WTC11 (cell line): ENCODE results near the gene ITSN1. TPM values are rescaled to one million over a fixed set of nuclear protein-coding genes. Genes with fewer than 3 reads are reported as not detected.

Source experiments
- ATAC-seq: fragments of 200-7000 bp; cut with Tn5 transposase; 2 replicates; pipeline ENCODE4 v1.10.0; 2021; ENCODE audit warnings: mild to moderate bottlenecking, moderate library complexity
- CTCF ChIA-PET: fragments of 300-600 bp; sonication (Branson Sonifier 250); formaldehyde crosslinking; loops from one replicate; lab custom pipeline; 2021; ENCODE audit warnings: antibody characterized with exemption; lab: Charles Lee
- POLR2A ChIA-PET: fragments of 350-600 bp; sonication (Branson Sonifier 250); formaldehyde crosslinking; loops from one replicate; lab custom pipeline; 2021; ENCODE audit warnings: antibody characterized with exemption; lab: Charles Lee
- DNase-seq: peaks from one replicate; pipeline ENCODE4 v3.0.0; 2021; ENCODE audit warnings: low spot score
- H3K27ac Mint-ChIP-seq: 2 replicates; pipeline ENCODE4 v1.8.0; 2021; ENCODE audit warnings: mixed read lengths
- H3K27me3 Mint-ChIP-seq: 2 replicates; pipeline ENCODE4 v1.8.0; 2021; ENCODE audit warnings: low read depth, mild to moderate bottlenecking, moderate library complexity, mixed read lengths
- H3K36me3 Mint-ChIP-seq: 2 replicates; pipeline ENCODE4 v1.8.0; 2021; ENCODE audit warnings: mixed read lengths
- H3K4me1 Mint-ChIP-seq: 2 replicates; pipeline ENCODE4 v1.8.0; 2022; ENCODE audit warnings: mixed read lengths
- H3K4me3 Mint-ChIP-seq: 2 replicates; pipeline ENCODE4 v1.8.0; 2021; ENCODE audit warnings: mild to moderate bottlenecking, moderate library complexity, mixed read lengths
- H3K9me3 Mint-ChIP-seq: 2 replicates; pipeline ENCODE4 v1.8.0; 2021; ENCODE audit warnings: mixed read lengths
- ATF1 ChIP-seq: sonication (generic); formaldehyde crosslinking; IDR thresholded peaks from 2 replicates; pipeline ENCODE4 v1.8.1; 2023; ENCODE audit warnings: mild to moderate bottlenecking, moderate library complexity, missing genetic modification reagents
- ETV6 ChIP-seq: sonication (generic); formaldehyde crosslinking; IDR thresholded peaks from 2 replicates; pipeline ENCODE4 v1.8.1; 2022; ENCODE audit warnings: mild to moderate bottlenecking, missing genetic modification reagents
- FOXJ3 ChIP-seq: sonication (generic); formaldehyde crosslinking; IDR thresholded peaks from 2 replicates; pipeline ENCODE4 v1.9.0; 2021; ENCODE audit warnings: missing genetic modification reagents, mild to moderate bottlenecking, borderline replicate concordance
- FOXP1 ChIP-seq: sonication (generic); formaldehyde crosslinking; IDR thresholded peaks from 2 replicates; pipeline ENCODE4 v1.8.0; 2022; ENCODE audit warnings: missing genetic modification reagents, mild to moderate bottlenecking, moderate library complexity, borderline replicate concordance
- GRHL2 ChIP-seq: fragments of 250-450 bp; sonication (Bioruptor Pico); IDR thresholded peaks from 2 replicates; pipeline ENCODE4 v1.8.0; 2022; ENCODE audit warnings: mild to moderate bottlenecking, moderate library complexity; ENCODE audit not compliant: insufficient replicate concordance, severe bottlenecking
- OVOL2 ChIP-seq: fragments of 250-450 bp; sonication (Bioruptor Pico); IDR thresholded peaks from 2 replicates; pipeline ENCODE4 v1.9.0; 2021; ENCODE audit warnings: mild to moderate bottlenecking, borderline replicate concordance
- SMAD3 ChIP-seq: sonication (generic); formaldehyde crosslinking; IDR thresholded peaks from 2 replicates; pipeline ENCODE4 v1.8.0; 2022; ENCODE audit warnings: missing genetic modification reagents, mild to moderate bottlenecking, borderline replicate concordance
- ZNF121 ChIP-seq: sonication (generic); formaldehyde crosslinking; IDR thresholded peaks from 2 replicates; pipeline ENCODE4 v1.8.0; 2023; ENCODE audit warnings: missing genetic modification reagents
- ZNF232 ChIP-seq: sonication (generic); formaldehyde crosslinking; IDR thresholded peaks from 2 replicates; pipeline ENCODE4 v1.8.0; 2022; ENCODE audit warnings: mild to moderate bottlenecking, missing genetic modification reagents
- ZNF263 ChIP-seq: sonication (generic); formaldehyde crosslinking; IDR thresholded peaks from 2 replicates; pipeline ENCODE4 v1.8.1; 2022; ENCODE audit warnings: low read depth, mild to moderate bottlenecking, moderate library complexity, missing genetic modification reagents
- ZNF671 ChIP-seq: fragments of 250-450 bp; sonication (Bioruptor Pico); IDR thresholded peaks from 2 replicates; pipeline ENCODE4 v1.8.0; 2021; ENCODE audit warnings: mild to moderate bottlenecking
- total RNA-seq: library from RNA; stranded (reverse); gene quantifications from 3 replicates; pipeline ENCODE4 v1.2.3, GENCODE V29; 2021
- TF ChIP-seq, protein P1 (sequence below): sonication (generic); formaldehyde crosslinking; IDR thresholded peaks from 2 replicates; pipeline ENCODE4 v1.8.0; 2022; ENCODE audit warnings: missing genetic modification reagents
- TF ChIP-seq, protein P2 (sequence below): sonication (generic); formaldehyde crosslinking; IDR thresholded peaks from 2 replicates; pipeline ENCODE4 v1.8.1; 2022; ENCODE audit warnings: mild to moderate bottlenecking, moderate library complexity, missing genetic modification reagents
- TF ChIP-seq, protein P3 (sequence below): sonication (generic); formaldehyde crosslinking; IDR thresholded peaks from 2 replicates; pipeline ENCODE4 v1.8.0; 2023; ENCODE audit warnings: mild to moderate bottlenecking, missing genetic modification reagents
- TF ChIP-seq, protein P4 (sequence below): fragments of 250-450 bp; sonication (Bioruptor Pico); IDR thresholded peaks from 2 replicates; pipeline ENCODE4 v2.1.2; 2022; ENCODE audit warnings: mild to moderate bottlenecking, moderate library complexity
- TF ChIP-seq, protein P5 (sequence below): fragments of 200-600 bp; IDR thresholded peaks from 2 replicates; pipeline ENCODE4 v1.8.0; 2022; ENCODE audit warnings: antibody characterized with exemption
- TF ChIP-seq, protein P6 (sequence below): sonication (generic); formaldehyde crosslinking; IDR thresholded peaks from 2 replicates; pipeline ENCODE4 v1.8.0; 2022; ENCODE audit warnings: mild to moderate bottlenecking, missing genetic modification reagents

The ITSN1 gene
- total RNA-seq, 1 experiment from 2014 or later: 69.6 TPM

DNA sequence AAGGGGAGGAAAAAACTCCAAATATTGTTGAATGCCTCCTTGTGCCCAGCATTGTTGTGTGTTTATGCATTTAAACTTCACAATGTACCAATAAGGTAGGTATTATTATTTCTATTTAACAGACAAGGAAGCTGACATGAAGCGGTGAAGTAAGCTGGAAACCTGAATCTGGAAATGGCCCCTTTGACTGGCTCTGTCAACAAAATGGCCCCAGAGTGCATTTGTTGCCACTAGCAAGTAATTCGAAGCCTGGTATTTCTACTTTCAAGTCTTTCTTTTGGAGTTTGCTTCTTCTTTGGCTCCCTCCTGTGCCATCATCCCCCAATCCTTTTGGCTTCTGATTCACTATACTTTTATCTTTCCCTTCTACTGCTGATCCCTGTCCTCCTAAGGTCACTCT is 23.9 kb upstream of the ITSN1 start:
- DNase-seq: no peak
- POLR2A ChIA-PET: no interaction called here
- TF ChIP-seq OVOL2 (no peak), ATF1 (CRISPR knock-in tag) (no peak)
- TF ChIP-seq, protein P1, sequence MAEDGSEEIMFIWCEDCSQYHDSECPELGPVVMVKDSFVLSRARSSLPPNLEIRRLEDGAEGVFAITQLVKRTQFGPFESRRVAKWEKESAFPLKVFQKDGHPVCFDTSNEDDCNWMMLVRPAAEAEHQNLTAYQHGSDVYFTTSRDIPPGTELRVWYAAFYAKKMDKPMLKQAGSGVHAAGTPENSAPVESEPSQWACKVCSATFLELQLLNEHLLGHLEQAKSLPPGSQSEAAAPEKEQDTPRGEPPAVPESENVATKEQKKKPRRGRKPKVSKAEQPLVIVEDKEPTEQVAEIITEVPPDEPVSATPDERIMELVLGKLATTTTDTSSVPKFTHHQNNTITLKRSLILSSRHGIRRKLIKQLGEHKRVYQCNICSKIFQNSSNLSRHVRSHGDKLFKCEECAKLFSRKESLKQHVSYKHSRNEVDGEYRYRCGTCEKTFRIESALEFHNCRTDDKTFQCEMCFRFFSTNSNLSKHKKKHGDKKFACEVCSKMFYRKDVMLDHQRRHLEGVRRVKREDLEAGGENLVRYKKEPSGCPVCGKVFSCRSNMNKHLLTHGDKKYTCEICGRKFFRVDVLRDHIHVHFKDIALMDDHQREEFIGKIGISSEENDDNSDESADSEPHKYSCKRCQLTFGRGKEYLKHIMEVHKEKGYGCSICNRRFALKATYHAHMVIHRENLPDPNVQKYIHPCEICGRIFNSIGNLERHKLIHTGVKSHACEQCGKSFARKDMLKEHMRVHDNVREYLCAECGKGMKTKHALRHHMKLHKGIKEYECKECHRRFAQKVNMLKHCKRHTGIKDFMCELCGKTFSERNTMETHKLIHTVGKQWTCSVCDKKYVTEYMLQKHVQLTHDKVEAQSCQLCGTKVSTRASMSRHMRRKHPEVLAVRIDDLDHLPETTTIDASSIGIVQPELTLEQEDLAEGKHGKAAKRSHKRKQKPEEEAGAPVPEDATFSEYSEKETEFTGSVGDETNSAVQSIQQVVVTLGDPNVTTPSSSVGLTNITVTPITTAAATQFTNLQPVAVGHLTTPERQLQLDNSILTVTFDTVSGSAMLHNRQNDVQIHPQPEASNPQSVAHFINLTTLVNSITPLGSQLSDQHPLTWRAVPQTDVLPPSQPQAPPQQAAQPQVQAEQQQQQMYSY (CRISPR knock-in tag): no peak
- TF ChIP-seq, protein P2, sequence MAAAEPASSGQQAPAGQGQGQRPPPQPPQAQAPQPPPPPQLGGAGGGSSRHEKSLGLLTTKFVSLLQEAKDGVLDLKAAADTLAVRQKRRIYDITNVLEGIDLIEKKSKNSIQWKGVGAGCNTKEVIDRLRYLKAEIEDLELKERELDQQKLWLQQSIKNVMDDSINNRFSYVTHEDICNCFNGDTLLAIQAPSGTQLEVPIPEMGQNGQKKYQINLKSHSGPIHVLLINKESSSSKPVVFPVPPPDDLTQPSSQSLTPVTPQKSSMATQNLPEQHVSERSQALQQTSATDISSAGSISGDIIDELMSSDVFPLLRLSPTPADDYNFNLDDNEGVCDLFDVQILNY (CRISPR knock-in tag): no peak
- TF ChIP-seq, all 79 proteins: peak for 0
- no peak for ATAC-seq
- CTCF ChIA-PET: interaction anchor here (2.6 kb wide), 1 partner anchor 13 kb away, joined by 10 read pairs; no protein-coding TSS in a partner anchor
- peaks cover 16% of the 10 kb centered on the region for H3K4me1 Mint-ChIP-seq
- no peak overlapping the region for H3K4me3 Mint-ChIP-seq
- H3K27ac Mint-ChIP-seq: peak overlapping the region; percentile 24
- peaks cover 29% of the 10 kb centered on the region for H3K36me3 Mint-ChIP-seq
- no peaks in the 10 kb centered on the region for H3K9me3 Mint-ChIP-seq
- H3K27me3 Mint-ChIP-seq: no peaks in the 10 kb centered on the region

DNA sequence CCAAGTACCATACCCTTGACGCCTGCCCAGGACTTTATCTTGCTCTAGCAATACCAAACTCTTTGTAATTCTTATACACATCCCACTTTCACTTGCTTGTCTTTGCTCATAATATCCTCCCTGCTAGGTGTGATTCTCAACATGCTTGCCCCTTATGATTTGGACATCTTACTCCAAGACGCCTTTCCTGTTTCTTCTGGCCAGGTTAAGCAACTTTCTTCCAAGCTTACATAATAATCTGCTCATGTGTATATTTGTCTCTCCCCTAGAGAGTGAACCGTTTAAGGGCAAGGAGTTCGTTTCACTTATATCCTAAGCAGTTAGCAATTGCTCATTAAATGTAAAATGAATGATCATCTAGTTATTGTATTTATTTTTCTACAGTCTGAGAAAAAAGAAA is 22.6 kb upstream of the ITSN1 start:
- CTCF ChIA-PET: interaction anchor here (1.3 kb wide), 1 partner anchor 14 kb away, joined by 5 read pairs; no protein-coding TSS in a partner anchor
- ATAC-seq: no peak
- H3K27ac Mint-ChIP-seq: no peak overlapping the region
- POLR2A ChIA-PET: no interaction called here
- peaks cover 28% of the 10 kb centered on the region for H3K36me3 Mint-ChIP-seq
- TF ChIP-seq, protein P3, sequence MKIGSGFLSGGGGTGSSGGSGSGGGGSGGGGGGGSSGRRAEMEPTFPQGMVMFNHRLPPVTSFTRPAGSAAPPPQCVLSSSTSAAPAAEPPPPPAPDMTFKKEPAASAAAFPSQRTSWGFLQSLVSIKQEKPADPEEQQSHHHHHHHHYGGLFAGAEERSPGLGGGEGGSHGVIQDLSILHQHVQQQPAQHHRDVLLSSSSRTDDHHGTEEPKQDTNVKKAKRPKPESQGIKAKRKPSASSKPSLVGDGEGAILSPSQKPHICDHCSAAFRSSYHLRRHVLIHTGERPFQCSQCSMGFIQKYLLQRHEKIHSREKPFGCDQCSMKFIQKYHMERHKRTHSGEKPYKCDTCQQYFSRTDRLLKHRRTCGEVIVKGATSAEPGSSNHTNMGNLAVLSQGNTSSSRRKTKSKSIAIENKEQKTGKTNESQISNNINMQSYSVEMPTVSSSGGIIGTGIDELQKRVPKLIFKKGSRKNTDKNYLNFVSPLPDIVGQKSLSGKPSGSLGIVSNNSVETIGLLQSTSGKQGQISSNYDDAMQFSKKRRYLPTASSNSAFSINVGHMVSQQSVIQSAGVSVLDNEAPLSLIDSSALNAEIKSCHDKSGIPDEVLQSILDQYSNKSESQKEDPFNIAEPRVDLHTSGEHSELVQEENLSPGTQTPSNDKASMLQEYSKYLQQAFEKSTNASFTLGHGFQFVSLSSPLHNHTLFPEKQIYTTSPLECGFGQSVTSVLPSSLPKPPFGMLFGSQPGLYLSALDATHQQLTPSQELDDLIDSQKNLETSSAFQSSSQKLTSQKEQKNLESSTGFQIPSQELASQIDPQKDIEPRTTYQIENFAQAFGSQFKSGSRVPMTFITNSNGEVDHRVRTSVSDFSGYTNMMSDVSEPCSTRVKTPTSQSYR: no peak
- TF ChIP-seq SMAD3 (CRISPR knock-in tag) (no peak), ETV6 (CRISPR knock-in tag) (no peak), ZNF121 (no peak), FOXP1 (no peak), ZNF232 (no peak), ZNF263 (CRISPR knock-in tag) (no peak), ZNF671 (CRISPR knock-in tag) (no peak), FOXJ3 (CRISPR knock-in tag) (no peak), GRHL2 (CRISPR knock-in tag) (no peak)
- TF ChIP-seq, protein P1 (CRISPR knock-in tag): no peak
- TF ChIP-seq, protein P4, sequence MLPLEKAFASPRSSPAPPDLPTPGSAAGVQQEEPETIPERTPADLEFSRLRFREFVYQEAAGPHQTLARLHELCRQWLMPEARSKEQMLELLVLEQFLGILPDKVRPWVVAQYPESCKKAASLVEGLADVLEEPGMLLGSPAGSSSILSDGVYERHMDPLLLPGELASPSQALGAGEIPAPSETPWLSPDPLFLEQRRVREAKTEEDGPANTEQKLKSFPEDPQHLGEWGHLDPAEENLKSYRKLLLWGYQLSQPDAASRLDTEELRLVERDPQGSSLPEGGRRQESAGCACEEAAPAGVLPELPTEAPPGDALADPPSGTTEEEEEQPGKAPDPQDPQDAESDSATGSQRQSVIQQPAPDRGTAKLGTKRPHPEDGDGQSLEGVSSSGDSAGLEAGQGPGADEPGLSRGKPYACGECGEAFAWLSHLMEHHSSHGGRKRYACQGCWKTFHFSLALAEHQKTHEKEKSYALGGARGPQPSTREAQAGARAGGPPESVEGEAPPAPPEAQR (CRISPR knock-in tag): no peak
- TF ChIP-seq, protein P5, sequence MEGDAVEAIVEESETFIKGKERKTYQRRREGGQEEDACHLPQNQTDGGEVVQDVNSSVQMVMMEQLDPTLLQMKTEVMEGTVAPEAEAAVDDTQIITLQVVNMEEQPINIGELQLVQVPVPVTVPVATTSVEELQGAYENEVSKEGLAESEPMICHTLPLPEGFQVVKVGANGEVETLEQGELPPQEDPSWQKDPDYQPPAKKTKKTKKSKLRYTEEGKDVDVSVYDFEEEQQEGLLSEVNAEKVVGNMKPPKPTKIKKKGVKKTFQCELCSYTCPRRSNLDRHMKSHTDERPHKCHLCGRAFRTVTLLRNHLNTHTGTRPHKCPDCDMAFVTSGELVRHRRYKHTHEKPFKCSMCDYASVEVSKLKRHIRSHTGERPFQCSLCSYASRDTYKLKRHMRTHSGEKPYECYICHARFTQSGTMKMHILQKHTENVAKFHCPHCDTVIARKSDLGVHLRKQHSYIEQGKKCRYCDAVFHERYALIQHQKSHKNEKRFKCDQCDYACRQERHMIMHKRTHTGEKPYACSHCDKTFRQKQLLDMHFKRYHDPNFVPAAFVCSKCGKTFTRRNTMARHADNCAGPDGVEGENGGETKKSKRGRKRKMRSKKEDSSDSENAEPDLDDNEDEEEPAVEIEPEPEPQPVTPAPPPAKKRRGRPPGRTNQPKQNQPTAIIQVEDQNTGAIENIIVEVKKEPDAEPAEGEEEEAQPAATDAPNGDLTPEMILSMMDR: no peak
- TF ChIP-seq, protein P6, sequence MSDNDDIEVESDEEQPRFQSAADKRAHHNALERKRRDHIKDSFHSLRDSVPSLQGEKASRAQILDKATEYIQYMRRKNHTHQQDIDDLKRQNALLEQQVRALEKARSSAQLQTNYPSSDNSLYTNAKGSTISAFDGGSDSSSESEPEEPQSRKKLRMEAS (CRISPR knock-in tag): no peak
- TF ChIP-seq, all 79 proteins: peak for 0
- Mint-ChIP-seq H3K4me3 (no peak overlapping the region), H3K4me1 (peaks cover 16% of the 10 kb centered on the region), H3K27me3 (no peaks in the 10 kb centered on the region), H3K9me3 (no peaks in the 10 kb centered on the region)
- no peak for DNase-seq
